ENCODE results near the gene ACTMAP.
A peak's percentile ranks its signal among the peaks of the same experiment; 100 is the strongest.

Gene ACTMAP

DNA sequence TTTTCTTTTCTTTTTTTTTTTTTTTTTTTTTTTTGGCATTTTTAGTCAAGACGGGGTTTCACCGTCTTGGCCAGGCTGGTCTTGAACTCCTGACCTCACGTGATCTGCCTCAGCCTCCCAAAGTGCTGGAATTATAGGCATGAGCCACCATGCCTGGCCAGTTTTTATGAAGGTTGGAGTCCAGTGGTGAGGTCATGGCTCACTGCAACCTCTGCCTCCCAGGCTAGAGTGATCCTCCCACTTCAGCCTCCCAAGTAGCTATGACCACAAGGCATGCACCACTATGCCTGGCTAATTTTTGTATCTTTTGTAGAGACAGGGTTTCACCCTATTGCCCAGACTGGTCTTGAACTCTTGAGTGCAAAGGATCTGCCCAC lies 5.0 kb upstream of the ACTMAP start:
- Histone ChIP-seq H3K27ac (replicated peaks) (no peak overlapping the region), H3K27me3 (ENCODE audit: insufficient read depth, poor library complexity, severe bottlenecking) (no peaks in the 10 kb centered on the region), H3K4me3 (replicated peaks; ENCODE audit: insufficient read depth, low read length) (no peak overlapping the region)
- no peak for TF ChIP-seq SPI1 (IDR thresholded peaks at IDR 0.05; ENCODE audit: borderline replicate concordance, low read depth)
- TF ChIP-seq, protein P1, sequence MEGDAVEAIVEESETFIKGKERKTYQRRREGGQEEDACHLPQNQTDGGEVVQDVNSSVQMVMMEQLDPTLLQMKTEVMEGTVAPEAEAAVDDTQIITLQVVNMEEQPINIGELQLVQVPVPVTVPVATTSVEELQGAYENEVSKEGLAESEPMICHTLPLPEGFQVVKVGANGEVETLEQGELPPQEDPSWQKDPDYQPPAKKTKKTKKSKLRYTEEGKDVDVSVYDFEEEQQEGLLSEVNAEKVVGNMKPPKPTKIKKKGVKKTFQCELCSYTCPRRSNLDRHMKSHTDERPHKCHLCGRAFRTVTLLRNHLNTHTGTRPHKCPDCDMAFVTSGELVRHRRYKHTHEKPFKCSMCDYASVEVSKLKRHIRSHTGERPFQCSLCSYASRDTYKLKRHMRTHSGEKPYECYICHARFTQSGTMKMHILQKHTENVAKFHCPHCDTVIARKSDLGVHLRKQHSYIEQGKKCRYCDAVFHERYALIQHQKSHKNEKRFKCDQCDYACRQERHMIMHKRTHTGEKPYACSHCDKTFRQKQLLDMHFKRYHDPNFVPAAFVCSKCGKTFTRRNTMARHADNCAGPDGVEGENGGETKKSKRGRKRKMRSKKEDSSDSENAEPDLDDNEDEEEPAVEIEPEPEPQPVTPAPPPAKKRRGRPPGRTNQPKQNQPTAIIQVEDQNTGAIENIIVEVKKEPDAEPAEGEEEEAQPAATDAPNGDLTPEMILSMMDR (IDR thresholded peaks at IDR 0.05; ENCODE audit: insufficient read depth, low read length) = no peak
- TF ChIP-seq POLR2AphosphoS5 (IDR thresholded peaks at IDR 0.05; ENCODE audit: low read depth) = no peak
- no peak for TF ChIP-seq GABPA (IDR thresholded peaks at IDR 0.05; ENCODE audit: low read depth)
- TF ChIP-seq, protein P2, sequence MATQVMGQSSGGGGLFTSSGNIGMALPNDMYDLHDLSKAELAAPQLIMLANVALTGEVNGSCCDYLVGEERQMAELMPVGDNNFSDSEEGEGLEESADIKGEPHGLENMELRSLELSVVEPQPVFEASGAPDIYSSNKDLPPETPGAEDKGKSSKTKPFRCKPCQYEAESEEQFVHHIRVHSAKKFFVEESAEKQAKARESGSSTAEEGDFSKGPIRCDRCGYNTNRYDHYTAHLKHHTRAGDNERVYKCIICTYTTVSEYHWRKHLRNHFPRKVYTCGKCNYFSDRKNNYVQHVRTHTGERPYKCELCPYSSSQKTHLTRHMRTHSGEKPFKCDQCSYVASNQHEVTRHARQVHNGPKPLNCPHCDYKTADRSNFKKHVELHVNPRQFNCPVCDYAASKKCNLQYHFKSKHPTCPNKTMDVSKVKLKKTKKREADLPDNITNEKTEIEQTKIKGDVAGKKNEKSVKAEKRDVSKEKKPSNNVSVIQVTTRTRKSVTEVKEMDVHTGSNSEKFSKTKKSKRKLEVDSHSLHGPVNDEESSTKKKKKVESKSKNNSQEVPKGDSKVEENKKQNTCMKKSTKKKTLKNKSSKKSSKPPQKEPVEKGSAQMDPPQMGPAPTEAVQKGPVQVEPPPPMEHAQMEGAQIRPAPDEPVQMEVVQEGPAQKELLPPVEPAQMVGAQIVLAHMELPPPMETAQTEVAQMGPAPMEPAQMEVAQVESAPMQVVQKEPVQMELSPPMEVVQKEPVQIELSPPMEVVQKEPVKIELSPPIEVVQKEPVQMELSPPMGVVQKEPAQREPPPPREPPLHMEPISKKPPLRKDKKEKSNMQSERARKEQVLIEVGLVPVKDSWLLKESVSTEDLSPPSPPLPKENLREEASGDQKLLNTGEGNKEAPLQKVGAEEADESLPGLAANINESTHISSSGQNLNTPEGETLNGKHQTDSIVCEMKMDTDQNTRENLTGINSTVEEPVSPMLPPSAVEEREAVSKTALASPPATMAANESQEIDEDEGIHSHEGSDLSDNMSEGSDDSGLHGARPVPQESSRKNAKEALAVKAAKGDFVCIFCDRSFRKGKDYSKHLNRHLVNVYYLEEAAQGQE (IDR thresholded peaks at IDR 0.05; ENCODE audit: insufficient replicate concordance, low read depth) = no peak
- DNase-seq (ENCODE audit: low read depth in 1 of 2, low spot score in 1 of 2) = no peak

DNA sequence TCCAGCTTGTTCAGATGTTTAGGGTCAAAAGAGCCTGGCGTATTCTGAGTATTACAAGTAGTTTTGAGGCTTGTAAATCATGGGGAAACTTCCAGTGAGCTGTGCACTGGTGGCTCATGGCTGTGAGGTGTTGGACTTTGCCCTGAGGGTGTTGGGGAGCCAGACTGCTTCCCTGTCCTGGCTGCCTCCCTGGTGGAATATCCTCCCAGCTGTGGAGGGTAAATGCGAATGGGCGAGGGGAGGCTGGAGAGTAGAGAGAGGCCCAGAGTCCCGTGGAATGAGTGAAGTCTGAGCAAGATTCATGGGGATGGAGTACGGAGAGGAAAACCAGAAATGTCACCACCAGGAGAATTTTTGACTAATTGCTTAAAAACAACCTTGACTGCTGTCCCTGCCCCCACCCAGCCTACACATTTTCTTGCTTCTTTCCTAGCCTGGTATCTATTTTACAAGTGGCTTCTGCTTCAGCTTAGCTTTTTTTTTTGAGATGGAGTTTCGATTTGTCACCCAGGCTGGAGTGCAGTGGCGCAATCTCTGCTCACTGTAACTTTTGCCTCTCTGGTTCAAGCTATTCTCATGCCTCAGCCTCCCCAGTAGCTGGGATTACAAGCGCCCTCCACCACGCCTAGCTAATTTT lies 4.5 kb upstream of the ACTMAP start:
- Histone ChIP-seq H3K4me3 (replicated peaks; ENCODE audit: insufficient read depth, low read length) (peak overlapping the region; percentile 31), H3K27ac (replicated peaks) (no peak overlapping the region), H3K27me3 (ENCODE audit: insufficient read depth, poor library complexity, severe bottlenecking) (no peaks in the 10 kb centered on the region)
- DNase-seq (ENCODE audit: low read depth in 1 of 2, low spot score in 1 of 2) = peak in 1 of 2 experiments; percentile 63
- TF ChIP-seq, protein P2 (IDR thresholded peaks at IDR 0.05; ENCODE audit: insufficient replicate concordance, low read depth) = no peak
- no peak for TF ChIP-seq POLR2AphosphoS5 (IDR thresholded peaks at IDR 0.05; ENCODE audit: low read depth)
- TF ChIP-seq GABPA (IDR thresholded peaks at IDR 0.05; ENCODE audit: low read depth) = no peak
- TF ChIP-seq, protein P1 (IDR thresholded peaks at IDR 0.05; ENCODE audit: insufficient read depth, low read length) = no peak
- no peak for TF ChIP-seq SPI1 (IDR thresholded peaks at IDR 0.05; ENCODE audit: borderline replicate concordance, low read depth)

DNA sequence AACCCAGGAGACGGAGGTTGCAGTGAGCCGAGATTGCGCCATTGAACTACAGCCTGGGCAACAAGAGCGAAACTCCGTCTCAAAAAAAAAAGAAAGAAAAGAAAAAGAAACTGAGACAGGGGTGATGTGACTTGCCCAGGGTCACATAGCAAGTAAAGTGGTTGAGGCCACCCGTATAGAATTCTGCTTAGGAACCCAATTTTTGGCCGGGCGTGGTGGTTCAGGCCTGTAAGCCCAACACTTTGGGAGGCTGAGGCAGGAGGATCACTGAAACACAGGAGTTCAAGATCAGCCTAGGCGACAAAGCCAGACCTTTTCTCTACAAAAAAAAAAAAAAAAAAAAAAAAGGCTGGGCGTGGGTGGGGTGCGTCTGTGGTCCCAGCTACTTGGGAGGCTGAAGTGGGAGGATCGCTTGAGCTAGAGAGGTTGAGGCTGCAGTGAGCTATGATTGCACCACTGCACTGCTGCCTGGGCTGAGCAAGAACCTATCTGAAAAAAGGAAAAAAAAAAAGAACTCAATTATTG lies 2.0 kb upstream of the ACTMAP start:
- TF ChIP-seq POLR2AphosphoS5 (IDR thresholded peaks at IDR 0.05; ENCODE audit: low read depth) (no peak), SPI1 (IDR thresholded peaks at IDR 0.05; ENCODE audit: borderline replicate concordance, low read depth) (no peak), GABPA (IDR thresholded peaks at IDR 0.05; ENCODE audit: low read depth) (no peak)
- TF ChIP-seq, protein P2 (IDR thresholded peaks at IDR 0.05; ENCODE audit: insufficient replicate concordance, low read depth) = no peak
- TF ChIP-seq, protein P1 (IDR thresholded peaks at IDR 0.05; ENCODE audit: insufficient read depth, low read length) = no peak
- DNase-seq (ENCODE audit: low read depth in 1 of 2, low spot score in 1 of 2) = peak in 1 of 2 experiments; percentile 25
- peak overlapping the region; percentile 64 for H3K4me3 ChIP-seq (replicated peaks; ENCODE audit: insufficient read depth, low read length)
- H3K27ac ChIP-seq (replicated peaks) = peak overlapping the region; percentile 99
- no peaks in the 10 kb centered on the region for H3K27me3 ChIP-seq (ENCODE audit: insufficient read depth, poor library complexity, severe bottlenecking)
